Bronchial epithelial cell (primary cell): Measurements from ENCODE around the gene HSDL1. TPM values are rescaled to one million over a fixed set of nuclear protein-coding genes. Genes with fewer than 3 reads are reported as not detected.

Experiments used
- DNase-seq: peaks from one replicate; pipeline ENCODE4 v3.0.0-alpha.2; 2010; ENCODE audit warnings: low read depth
- FAIRE-seq: peaks from 2 replicates; lab custom pipeline; 2011; peaks lifted over from hg19 to GRCh38; lab: Jason Lieb, UNC
- H3K27me3 ChIP-seq: 2 replicates; pipeline ENCODE4 v1.5.1; 2011; ENCODE audit warnings: low read length; ENCODE audit not compliant: control insufficient read depth, insufficient read depth
- H3K36me3 ChIP-seq: 2 replicates; pipeline ENCODE4 v1.5.1; 2011; ENCODE audit warnings: low read length; ENCODE audit not compliant: control insufficient read depth, insufficient read depth
- H3K4me3 ChIP-seq: 2 replicates; pipeline ENCODE4 v1.5.1; 2011; ENCODE audit warnings: mild to moderate bottlenecking, low read depth, low read length, control low read depth
- total RNA-seq: library from RNA; depleted of rRNA; stranded (reverse); fragments of >200 nt; gene quantifications from 2 replicates; pipeline ENCODE4 v1.2.1, GENCODE V29; 2014
- TF ChIP-seq, protein P1 (sequence below): IDR thresholded peaks from 2 replicates; pipeline ENCODE4 v1.5.1; 2011; ENCODE audit warnings: mild to moderate bottlenecking, moderate library complexity, low read length, control low read depth, inconsistent platforms; ENCODE audit not compliant: insufficient read depth, severe bottlenecking

Gene HSDL1
- total RNA-seq, 1 donor from 2014 or later: 36.3 TPM

DNA sequence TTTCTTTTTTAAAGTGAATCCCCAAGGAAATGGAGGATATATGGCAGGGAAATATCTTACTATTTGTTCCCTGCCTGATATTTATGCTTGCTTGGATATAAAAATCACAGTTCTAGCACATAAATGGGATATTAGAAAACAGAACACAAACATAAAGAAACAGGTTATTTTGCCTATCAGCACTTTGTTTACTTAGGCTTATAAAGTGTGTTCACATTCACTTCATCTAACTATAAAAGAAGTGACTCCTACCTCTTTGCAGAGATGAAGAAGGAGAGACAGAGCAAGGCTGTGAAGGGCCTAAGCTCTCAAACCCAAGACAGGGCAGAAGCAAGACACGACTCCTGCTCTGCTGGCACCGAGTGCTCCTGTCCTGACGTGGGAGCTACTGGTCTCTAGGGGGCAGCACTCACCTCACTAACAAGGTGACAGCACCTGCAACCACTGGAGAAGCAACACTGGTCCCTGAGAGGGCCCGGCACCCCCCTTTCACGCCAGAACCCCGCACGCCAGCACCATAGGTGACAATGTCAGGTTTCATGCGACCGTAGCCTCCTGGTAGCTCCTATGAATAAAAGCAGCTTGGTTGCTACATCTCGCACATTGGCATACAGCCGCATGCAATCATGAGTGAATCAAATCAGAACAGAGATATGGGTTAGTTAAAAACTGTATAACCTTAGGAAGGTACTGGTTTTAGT lies 60.3 kb downstream of the HSDL1 start:
- peak; percentile 92 for FAIRE-seq
- TF ChIP-seq, protein P1, sequence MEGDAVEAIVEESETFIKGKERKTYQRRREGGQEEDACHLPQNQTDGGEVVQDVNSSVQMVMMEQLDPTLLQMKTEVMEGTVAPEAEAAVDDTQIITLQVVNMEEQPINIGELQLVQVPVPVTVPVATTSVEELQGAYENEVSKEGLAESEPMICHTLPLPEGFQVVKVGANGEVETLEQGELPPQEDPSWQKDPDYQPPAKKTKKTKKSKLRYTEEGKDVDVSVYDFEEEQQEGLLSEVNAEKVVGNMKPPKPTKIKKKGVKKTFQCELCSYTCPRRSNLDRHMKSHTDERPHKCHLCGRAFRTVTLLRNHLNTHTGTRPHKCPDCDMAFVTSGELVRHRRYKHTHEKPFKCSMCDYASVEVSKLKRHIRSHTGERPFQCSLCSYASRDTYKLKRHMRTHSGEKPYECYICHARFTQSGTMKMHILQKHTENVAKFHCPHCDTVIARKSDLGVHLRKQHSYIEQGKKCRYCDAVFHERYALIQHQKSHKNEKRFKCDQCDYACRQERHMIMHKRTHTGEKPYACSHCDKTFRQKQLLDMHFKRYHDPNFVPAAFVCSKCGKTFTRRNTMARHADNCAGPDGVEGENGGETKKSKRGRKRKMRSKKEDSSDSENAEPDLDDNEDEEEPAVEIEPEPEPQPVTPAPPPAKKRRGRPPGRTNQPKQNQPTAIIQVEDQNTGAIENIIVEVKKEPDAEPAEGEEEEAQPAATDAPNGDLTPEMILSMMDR: peak; percentile 95
- peak; percentile 70 for DNase-seq
- peaks cover 17% of the 10 kb centered on the region for H3K36me3 ChIP-seq
- no peak overlapping the region for H3K4me3 ChIP-seq
- no peaks in the 10 kb centered on the region for H3K27me3 ChIP-seq

DNA sequence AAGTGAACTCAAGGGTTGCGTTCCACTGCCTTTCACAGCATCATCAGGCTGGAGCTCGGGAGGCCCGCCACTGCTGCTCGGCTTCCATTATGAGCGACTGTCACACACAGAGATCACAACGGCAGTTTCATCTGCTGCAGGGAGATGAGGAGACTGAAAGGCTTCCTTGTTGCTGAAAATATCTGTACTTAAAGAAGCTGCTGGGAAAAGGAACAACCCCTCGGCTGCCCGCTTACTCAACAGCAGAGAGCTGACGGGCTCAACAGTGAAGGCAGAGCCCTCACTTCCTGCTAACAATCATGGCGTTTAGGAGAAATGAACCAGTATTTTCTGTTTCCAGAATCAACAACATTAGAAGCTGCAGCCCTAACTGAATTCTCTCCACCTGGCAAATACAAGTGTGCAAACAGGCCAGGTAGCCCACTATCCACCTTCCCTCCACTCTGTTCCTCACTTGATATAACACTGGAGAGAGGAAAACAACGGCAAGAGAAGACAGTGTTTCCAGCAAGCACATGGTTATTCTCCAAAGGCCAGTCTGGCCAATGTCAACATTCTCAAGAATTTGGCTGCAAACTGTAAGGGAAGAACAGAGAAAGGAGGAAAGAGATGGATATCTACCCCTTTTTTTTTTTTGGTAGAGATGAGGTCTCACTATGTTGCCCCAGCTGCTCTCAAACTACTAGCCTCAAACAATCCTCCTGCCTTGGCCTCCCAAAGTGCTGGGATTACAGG lies 62.0 kb downstream of the HSDL1 start:
- Histone ChIP-seq H3K27me3 (no peaks in the 10 kb centered on the region), H3K4me3 (no peak overlapping the region), H3K36me3 (peaks cover 21% of the 10 kb centered on the region)
- DNase-seq (no peak), FAIRE-seq (no peak)
- TF ChIP-seq, protein P1: no peak

DNA sequence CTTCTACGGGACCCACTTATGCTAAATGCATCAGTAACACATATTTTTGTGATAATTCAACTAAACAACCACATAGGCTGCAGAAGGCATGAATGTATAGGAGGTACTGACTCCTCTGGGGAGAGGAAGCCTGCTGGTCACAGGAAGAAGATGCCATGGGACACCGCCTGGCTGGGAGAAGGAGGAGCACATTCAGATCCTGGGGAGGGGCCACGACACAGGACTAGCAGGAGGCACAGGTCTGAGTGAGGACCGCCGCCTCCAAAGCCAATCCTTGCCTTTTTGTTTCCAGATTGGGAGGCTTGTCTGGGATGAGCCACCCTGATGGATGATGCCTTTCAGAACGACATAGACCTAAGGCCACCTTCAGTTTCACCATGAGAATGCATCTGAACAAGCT lies 62.9 kb downstream of the HSDL1 start:
- Histone ChIP-seq H3K27me3 (no peaks in the 10 kb centered on the region), H3K36me3 (peaks cover 21% of the 10 kb centered on the region), H3K4me3 (no peak overlapping the region)
- no peak for DNase-seq
- no peak for FAIRE-seq
- TF ChIP-seq, protein P1: no peak

DNA sequence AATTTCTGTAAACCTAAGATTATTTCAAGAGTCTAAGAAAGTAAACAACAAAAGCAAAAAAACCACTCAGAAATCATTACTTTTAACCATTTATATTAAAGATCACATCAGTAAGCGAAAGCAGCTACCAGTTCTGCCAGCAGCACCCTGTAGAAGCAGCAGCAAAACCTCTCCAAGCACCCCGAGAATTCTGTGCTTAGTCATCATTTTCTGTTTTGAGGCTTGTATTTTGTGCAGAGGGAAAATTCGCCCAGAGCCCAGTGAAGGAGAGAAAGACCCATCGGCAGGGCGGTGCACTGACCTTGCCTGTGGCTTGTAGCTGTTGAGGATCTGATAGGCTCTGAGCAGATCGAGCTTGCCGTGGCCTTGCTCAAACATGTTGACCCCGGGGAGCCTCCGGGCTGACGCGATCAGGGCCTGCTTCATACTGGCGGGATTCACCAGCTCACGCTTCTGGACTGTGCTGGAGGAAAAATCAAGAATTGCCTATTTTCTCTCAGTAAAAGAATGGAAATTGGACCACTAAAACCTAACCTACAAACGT lies 63.5 kb downstream of the HSDL1 start:
- TF ChIP-seq, protein P1: no peak
- DNase-seq (no peak), FAIRE-seq (no peak)
- no peak overlapping the region for H3K4me3 ChIP-seq
- no peaks in the 10 kb centered on the region for H3K27me3 ChIP-seq
- peaks cover 18% of the 10 kb centered on the region for H3K36me3 ChIP-seq

DNA sequence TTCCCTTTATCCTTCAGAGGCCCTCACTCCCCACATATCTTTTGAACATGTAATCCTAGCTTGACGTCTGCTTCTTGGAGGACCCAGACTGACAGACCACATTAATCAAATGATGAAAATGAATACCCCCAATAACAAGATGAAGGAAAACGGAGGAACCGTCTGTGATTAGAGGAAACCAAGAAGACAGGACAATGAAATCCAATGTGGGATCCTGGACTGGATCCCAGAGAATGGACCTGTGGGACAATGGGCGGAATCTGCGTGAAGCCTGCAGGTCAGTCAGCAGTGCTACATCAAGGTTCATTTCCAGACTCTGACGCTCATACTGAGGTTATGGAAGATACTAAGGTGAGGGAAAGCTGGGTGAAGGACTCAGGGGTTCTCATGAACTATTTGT lies 64.2 kb downstream of the HSDL1 start:
- TF ChIP-seq, protein P1: no peak
- H3K27me3 ChIP-seq: no peaks in the 10 kb centered on the region
- DNase-seq (no peak), FAIRE-seq (no peak)
- H3K4me3 ChIP-seq: no peak overlapping the region
- peaks cover 15% of the 10 kb centered on the region for H3K36me3 ChIP-seq
